ENCODE measurements around the gene SLC2A5. TPM values are rescaled to one million over a fixed set of nuclear protein-coding genes. Genes with fewer than 3 reads are reported as not detected.

The SLC2A5 gene
- polyA plus RNA-seq (2012; ENCODE audit: insufficient read length, low read depth), result 0.25 TPM

DNA sequence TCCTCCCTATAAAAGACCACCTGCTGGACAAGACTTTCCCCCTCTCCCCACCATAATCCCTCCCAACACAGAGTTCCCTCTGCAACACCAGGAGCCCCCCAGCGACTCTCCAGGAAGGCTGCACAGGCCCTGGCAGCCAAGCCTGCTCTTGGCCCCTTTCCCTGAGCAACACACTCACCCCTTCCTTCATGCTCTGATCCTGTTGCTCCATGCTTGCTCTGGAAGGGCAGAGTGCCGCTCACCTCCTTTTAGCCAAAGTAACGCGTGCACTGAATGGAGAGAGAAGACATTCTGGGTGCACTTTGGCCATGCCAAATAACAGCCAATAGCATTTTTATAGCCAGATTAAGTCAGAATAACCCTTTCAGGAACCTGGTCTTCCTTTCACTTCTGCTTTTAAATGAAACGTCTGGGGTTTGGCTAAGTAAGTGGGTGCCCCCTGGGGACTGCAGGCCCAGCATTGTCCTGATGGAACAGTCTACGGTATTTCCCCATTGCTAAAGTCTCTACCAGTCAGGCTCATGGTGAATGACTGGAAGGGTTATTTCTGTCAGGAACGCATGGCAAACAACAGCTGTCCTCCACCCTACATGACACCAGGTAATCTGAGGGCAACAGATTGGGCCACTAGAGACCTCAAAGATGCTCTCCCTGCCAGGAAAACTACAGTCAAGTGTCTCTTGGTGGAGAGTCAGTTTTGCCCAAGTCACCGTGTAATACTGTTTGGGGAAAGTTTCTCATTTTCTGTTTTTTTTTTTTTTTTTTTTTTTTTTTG, at the start of gene SLC2A5:
Gene SLC2A5, minus strand, starts transcription at position 310 of the 775 bp plus-strand sequence. Its CDS starts 99 bp downstream, at position 211.
- no peak for TF ChIP-seq POLR2AphosphoS5 (IDR thresholded peaks at IDR 0.05; ENCODE audit: low read depth, low read length)
- TF ChIP-seq FOXP2 (optimal IDR thresholded peaks at IDR 0.05; ENCODE audit: borderline replicate concordance, extremely low read depth, extremely low read length, insufficient read depth), result no peak
- TF ChIP-seq, protein P1, sequence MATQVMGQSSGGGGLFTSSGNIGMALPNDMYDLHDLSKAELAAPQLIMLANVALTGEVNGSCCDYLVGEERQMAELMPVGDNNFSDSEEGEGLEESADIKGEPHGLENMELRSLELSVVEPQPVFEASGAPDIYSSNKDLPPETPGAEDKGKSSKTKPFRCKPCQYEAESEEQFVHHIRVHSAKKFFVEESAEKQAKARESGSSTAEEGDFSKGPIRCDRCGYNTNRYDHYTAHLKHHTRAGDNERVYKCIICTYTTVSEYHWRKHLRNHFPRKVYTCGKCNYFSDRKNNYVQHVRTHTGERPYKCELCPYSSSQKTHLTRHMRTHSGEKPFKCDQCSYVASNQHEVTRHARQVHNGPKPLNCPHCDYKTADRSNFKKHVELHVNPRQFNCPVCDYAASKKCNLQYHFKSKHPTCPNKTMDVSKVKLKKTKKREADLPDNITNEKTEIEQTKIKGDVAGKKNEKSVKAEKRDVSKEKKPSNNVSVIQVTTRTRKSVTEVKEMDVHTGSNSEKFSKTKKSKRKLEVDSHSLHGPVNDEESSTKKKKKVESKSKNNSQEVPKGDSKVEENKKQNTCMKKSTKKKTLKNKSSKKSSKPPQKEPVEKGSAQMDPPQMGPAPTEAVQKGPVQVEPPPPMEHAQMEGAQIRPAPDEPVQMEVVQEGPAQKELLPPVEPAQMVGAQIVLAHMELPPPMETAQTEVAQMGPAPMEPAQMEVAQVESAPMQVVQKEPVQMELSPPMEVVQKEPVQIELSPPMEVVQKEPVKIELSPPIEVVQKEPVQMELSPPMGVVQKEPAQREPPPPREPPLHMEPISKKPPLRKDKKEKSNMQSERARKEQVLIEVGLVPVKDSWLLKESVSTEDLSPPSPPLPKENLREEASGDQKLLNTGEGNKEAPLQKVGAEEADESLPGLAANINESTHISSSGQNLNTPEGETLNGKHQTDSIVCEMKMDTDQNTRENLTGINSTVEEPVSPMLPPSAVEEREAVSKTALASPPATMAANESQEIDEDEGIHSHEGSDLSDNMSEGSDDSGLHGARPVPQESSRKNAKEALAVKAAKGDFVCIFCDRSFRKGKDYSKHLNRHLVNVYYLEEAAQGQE (IDR thresholded peaks at IDR 0.05; ENCODE audit: insufficient read depth in 1 of 2, low read depth in 2 of 2, low read length in 2 of 2), result no peak
- TF ChIP-seq SIN3A (IDR thresholded peaks at IDR 0.05; ENCODE audit: borderline replicate concordance, insufficient read depth, low read length), result no peak
- no peak for TF ChIP-seq TAF1 (IDR thresholded peaks at IDR 0.05; ENCODE audit: borderline replicate concordance, insufficient read depth, low read length)

DNA sequence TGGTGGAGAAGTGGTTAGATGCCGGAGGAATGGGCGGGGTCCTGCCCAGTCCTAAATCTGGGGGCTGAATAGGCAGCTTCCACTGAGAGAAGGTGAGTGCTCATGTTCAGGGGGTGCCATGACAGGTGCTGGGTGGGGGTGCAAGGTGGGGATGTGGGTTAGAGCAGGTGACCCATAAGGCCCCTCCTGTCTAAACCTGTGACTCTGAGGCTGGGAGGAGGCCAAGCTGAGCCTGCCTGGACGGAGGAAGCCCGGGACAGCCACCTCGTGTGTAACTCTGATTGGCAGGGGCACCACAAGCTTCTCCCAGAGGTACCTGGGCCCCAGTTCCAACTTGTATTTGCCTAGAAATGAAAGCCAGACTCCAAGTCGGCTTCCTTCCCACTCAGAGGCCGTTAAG, 48.8 kb upstream of the SLC2A5 start:
- TF ChIP-seq TAF1 (IDR thresholded peaks at IDR 0.05; ENCODE audit: borderline replicate concordance, insufficient read depth, low read length) (no peak), POLR2AphosphoS5 (IDR thresholded peaks at IDR 0.05; ENCODE audit: low read depth, low read length) (no peak), SIN3A (IDR thresholded peaks at IDR 0.05; ENCODE audit: borderline replicate concordance, insufficient read depth, low read length) (no peak), FOXP2 (optimal IDR thresholded peaks at IDR 0.05; ENCODE audit: borderline replicate concordance, extremely low read depth, extremely low read length, insufficient read depth) (no peak)
- TF ChIP-seq, protein P1 (IDR thresholded peaks at IDR 0.05; ENCODE audit: insufficient read depth in 1 of 2, low read depth in 2 of 2, low read length in 2 of 2), result no peak

DNA sequence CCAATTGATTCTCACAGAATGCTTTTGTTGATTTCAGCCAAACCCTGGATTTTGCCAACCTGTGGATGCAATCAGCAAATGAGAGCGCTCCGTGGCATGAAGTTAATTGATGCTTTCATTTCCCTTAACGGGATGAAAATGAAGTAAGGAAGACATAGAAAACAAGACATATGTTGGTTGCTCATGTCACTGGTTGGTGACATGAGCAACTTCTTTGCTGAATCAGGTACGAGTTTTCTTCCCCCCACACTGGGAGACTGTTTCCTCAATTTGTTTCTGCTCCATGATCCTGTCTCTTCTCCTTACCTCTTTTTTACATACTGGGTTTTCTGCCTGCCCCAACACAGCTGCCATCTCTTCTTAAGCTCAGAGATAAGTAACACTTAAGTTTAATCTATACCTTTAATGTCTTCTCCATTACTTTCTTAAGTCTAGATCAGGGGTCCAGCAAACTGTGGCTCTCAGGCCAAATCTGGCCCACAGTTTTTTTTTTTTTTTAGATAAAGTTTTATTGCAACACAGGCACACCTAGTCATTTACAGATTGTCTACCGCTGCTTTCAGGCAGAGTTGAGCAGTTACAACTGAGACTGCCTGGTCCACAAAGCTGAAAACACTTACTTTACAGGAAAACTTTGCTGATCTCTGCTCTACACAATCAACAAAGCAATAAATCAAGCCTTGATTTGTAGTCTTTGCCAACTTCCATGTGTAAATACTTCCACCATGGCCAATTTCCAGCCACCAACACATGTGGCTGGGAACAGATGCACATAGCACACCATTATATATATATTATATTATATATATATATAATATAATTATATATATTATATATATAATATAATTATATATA, 46.1 kb upstream of the SLC2A5 start:
- no peak for TF ChIP-seq FOXP2 (optimal IDR thresholded peaks at IDR 0.05; ENCODE audit: borderline replicate concordance, extremely low read depth, extremely low read length, insufficient read depth)
- TF ChIP-seq SIN3A (IDR thresholded peaks at IDR 0.05; ENCODE audit: borderline replicate concordance, insufficient read depth, low read length), result no peak
- no peak for TF ChIP-seq POLR2AphosphoS5 (IDR thresholded peaks at IDR 0.05; ENCODE audit: low read depth, low read length)
- TF ChIP-seq, protein P1 (IDR thresholded peaks at IDR 0.05; ENCODE audit: insufficient read depth in 1 of 2, low read depth in 2 of 2, low read length in 2 of 2), result no peak
- TF ChIP-seq TAF1 (IDR thresholded peaks at IDR 0.05; ENCODE audit: borderline replicate concordance, insufficient read depth, low read length), result no peak

GRCh38 chr1:9112961-9113880, 43.8 kb upstream of the SLC2A5 start:
- TF ChIP-seq FOXP2 (optimal IDR thresholded peaks at IDR 0.05; ENCODE audit: borderline replicate concordance, extremely low read depth, extremely low read length, insufficient read depth), result no peak
- TF ChIP-seq, protein P1 (IDR thresholded peaks at IDR 0.05; ENCODE audit: insufficient read depth in 1 of 2, low read depth in 2 of 2, low read length in 2 of 2), result no peak
- no peak for TF ChIP-seq POLR2AphosphoS5 (IDR thresholded peaks at IDR 0.05; ENCODE audit: low read depth, low read length)

Data from PFSK-1 (cell line).